HG03342 (cell line): ENCODE data around the gene RAPSN.

Experiments used
- ATAC-seq: cut with Tn5 transposase; IDR thresholded peaks from one replicate; pipeline ENCODE4 v1.9.1; 2021; ENCODE audit warnings: mild to moderate bottlenecking, moderate library complexity; ENCODE audit not compliant: unreplicated experiment

RAPSN gene

DNA sequence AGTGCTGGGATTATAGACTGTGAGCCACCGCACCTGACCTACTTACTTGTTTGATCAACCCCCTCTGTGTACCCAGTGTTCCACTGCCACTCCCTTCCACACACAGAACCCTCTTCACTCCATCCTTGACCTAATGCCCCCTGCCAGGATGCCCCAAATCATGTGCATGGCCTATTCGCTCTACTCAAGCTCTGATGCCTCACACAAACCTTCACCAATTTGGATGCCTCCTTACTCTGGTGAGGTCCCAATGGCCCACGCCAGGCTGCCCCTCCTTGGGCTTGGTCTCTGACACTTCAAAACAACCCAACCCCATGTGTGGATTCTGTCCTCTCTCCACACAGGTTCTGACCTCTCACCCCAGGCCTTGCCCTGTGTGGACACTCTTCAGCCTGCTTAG lies 13.2 kb downstream of the RAPSN start:
- ATAC-seq = no peak

DNA sequence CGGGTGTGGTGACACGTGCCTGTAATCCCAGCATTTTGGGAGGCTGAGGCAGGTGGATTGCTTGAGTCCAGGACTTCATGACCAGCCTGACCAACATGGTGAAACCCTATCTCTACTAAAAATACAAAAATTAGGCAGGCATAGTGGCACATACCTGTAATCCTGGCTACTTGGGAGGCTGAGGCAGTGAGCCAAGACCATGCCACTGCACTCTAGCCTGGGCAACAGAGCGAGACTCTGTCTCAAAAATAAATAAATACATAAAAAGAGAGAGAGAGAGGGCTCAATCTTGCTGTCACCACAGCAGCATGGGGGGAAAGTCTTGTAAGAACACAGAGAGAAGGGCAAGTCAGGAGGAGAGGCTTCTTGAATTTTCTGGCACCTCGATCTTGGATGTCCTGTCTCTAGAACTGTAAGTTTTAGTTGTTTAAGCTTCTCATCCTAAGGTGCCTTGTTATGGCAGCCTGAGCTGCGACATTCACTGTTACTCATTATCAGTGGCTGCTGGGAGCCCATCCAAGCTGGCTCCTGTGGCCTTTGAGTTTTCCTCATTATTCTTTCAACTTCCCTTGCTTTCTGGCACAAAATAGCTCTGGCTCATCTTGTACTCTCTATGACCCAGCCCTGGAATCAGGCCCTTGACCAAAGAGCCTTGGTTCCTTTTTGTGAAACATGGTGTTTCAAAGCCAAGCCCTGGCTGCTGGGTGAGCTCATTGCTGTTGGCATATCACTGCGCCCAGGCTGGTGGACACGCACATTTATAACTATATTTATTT lies 14.7 kb downstream of the RAPSN start:
- no peak for ATAC-seq

DNA sequence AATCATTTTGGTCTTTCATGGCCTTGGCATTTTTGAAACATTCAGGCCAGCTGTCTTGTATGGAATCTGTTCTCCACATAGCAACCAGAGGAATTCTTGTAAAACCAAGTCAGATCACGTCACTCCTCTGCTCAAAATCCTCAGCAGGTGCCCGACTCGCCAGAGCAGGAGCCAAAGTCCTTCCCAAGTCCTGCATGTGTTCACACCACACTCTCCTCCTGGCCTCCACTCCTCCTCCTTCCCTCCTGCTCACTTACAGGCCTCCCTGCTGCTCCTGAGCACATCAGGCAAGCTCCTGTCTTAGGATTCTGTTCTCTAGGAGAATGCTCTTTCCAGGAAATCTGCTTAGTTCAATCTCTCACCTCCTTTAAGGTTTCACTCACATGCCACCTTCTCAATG lies 15.8 kb downstream of the RAPSN start:
- no peak for ATAC-seq

DNA sequence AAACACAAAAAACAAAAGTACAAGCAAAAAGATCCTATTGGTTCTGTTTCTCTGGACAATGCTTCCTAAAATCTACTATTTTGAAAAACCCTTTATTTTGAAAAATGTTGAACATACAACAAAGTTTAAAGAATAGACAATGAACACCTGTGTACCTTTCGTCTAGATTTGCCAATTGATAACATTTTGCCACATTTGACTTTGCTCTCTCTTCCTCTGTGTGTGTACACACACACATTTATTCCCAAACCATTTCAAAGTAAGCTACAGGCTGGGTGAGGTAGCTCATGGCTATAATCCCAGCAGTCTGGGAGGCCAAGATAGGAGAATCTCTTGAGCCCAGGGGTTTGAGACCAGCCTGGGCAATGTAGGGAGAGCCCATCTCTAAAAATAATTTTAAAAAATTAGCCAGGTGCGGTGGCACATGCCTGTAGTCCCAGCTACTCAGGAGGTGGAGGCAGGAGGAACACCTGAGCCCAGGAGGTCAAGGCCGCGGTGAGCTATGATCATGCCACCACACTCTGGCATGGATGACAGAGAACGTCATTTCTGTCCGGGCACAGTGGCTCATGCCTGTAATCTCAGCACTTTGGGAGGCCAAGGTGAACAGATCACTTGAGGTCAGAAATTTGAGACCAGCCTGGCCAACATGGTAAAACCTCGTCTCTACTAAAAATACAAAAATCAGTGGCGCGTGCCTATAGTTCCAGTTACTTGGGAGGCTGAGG lies 17.4 kb downstream of the RAPSN start:
- ATAC-seq = no peak

DNA sequence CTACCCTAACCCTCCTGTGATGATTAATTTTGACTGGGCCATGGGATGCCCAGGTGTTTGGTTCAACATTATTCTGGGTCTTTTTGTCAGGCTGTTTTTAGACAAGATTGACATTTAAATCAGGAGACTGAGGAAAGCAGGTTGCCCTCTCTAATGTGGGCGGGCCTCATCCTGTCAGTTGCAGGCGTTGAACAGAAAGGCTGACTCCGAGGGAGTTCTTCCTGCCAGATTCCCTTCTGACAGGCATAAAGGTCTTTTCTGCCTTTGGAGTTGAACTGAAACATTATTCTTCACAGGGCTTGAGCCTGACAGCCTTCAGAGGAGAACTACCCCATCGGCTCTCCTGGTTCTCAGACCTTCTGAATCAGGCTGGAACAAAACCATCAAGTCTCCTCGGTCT lies 18.4 kb downstream of the RAPSN start:
- no peak for ATAC-seq

DNA sequence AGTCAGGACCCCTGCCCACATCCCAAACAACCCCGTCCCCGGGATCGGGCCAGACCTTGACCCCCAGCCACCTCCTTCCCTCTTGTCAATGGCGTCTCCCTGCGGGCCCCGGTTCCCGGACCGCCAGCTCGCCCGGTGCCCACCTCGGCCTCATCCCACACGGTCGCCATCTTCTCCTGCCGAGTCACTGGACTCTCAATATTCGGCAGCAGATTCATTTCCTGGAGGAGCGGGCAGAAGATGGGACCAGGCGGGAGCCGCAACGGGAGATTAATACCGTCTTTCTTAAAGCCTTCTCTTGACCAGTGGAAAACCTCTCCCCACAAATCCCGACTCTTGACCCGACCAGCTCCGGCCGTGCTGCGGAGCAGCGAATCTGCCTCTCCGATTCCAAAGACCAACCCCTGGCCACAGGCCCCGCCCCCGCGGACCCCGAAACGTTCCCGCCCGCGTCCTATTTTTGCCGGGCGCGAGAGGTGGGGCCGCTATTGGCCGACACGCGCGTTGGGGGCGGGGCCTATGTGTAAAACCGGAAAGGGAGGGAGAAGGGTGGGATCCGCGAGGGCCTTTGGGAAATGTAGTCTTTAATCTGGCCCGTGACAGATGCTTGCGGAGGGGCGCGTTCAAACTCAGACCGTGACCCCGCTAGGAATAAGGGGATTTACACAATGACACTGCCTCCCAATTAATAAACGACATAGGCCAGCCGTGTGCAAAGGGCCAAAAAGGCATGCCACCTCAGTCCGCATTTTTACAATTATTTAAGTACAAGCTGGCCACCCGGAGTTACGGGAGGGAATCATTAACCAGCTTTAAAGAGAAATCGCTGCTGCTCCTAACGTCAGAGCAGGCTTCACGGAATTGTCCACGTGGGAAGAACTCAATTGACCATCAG lies 22.6 kb downstream of the RAPSN start, which contains the start of gene PSMC3:
PSMC3 (minus strand) TSS at position 378 of the 895 bp plus-strand sequence; CDS start at position 218, 160 bp downstream.
- peak; percentile 93 for ATAC-seq

DNA sequence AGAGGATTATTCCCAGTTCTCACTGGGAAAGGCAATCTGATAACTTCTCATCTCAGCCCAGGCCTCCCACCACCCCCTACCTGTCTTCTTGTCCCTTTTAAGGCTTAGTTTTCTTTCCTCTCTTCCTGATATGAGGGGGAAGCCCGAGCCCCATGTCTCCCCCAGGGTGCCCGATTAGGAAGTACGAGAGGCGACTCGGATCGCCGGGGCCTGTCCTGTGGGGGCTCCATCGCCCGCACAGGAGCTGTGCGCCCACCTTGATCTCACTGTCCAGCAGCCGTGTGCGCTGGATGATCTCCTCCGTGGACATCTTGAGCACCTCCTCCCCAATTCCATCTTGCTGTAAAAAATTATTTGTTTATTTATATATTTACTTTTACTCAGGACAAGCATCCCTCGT lies 23.3 kb downstream of the RAPSN start:
- ATAC-seq = no peak

DNA sequence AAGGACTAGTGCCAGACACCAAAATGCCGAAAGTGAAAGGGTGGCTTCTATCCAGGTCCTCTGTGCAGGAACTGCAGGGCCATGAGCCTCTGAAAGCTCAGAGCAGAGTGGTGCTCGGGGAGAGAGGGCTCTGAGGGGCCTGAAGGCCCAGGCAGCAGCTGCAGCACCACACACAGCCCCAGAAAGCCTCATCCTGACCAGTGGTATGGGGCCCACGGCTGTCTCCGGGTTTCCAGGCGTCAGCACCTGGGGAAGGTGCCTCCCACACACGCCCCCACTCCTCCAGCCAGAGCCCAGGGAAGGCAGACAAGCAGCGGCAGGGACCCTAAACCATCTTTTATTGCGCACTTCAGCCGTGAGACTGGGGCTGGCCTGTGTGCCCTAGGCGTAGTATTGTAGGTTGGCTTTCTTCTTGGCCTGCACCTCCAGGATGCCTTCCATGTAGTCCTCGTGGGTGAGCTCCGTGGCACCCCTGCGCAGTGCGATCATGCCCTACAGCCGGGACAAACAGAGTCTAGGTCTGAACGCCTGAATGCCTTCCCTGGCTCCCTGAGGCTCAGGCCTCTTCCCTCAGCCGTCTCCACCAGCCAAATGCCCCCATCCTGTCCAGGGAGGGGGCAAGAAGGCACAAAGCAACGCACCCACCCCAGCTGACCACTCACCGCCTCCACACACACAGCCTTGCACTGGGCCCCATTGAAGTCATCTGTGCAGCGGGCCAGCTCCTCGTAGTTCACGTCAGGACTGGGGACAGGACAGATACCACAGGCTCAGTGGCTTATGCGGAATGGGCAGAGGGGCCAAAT lies 30.3 kb downstream of the RAPSN start:
- ATAC-seq = no peak

DNA sequence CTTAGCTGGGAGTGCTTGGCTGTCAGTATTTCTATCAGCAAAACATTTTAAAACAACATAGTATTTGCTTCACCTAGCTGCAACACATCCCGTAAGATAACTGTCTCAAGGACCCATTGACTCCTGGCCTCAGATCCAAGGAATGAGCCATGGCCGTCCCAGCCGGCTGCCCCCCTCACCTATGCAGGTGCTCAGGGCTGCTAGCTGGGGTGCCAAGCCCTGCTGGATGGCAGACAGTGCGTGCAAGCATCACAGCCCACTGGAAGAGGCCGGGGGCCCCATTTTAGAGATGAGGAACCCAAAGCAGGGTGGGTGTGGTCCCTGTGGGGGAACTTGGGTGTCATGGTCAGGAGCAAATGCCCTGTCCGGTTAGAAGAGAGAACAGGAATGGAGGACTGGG lies 31.2 kb downstream of the RAPSN start:
- no peak for ATAC-seq

DNA sequence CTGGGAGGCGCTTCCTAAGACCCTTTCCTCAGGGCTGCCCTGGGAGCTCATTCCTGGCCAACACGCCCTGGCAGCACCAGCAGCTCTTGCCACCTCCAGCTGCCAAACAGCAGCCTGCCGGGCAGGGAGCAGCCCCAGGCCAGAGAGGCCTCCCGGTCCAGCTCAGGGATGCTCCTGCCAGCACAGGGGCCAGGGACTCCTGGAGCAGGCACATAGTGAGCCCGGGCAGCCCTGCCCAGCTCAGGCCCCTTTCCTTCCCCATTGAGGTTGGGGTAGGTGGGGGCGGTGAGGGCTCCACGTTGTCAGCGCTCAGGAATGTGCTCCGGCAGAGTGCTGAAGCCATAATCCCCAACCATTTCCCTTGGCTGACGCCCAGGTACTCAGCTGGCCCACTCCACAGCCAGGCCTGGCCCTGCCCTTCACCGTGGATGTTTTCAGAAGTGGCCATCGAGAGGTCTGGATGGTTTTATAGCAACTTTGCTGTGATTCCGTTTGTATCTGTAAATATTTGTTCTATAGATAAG lies 32.9 kb downstream of the RAPSN start:
- ATAC-seq = no peak

DNA sequence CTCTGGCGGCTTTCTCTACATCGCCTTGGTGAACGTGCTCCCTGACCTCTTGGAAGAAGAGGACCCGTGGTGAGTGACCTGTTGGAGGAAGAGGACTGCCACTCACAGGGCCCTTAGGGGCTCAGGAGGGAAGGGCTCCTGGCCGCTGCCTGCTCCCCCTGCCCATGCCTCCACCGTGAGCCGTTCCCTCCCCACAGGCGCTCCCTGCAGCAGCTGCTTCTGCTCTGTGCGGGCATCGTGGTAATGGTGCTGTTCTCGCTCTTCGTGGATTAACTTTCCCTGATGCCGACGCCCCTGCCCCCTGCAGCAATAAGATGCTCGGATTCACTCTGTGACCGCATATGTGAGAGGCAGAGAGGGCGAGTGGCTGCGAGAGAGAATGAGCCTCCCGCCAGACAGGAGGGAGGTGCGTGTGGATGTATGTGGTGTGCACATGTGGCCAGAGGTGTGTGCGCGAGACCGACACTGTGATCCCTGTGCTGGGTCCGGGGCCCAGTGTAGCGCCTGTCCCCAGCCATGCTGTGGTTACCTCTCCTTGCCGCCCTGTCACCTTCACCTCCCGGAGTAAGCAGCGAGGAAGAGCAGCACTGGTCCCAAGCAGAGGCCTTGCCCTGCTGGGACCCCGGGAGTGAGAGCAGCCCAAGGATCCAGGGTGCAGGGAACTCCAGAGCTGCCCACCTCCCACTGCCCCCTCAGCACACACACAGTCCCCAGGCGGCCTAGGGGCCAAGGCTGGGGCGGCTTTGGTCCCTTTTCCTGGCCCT lies 33.7 kb downstream of the RAPSN start:
- no peak for ATAC-seq

DNA sequence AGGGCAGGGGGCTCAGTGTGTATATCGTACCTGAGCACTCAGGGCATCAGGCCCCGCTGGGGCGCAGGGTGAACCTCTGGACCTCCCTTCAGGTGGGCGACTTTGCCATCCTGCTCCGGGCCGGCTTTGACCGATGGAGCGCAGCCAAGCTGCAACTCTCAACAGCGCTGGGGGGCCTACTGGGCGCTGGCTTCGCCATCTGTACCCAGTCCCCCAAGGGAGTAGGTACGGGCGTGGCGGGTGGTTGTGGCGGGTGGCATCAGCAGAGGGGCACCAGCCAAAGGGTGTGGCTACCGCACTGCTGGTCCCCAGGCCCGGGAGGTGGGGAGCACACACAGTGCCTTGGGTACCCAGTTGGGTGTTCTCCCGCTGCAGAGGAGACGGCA lies 34.3 kb downstream of the RAPSN start:
- no peak for ATAC-seq

DNA sequence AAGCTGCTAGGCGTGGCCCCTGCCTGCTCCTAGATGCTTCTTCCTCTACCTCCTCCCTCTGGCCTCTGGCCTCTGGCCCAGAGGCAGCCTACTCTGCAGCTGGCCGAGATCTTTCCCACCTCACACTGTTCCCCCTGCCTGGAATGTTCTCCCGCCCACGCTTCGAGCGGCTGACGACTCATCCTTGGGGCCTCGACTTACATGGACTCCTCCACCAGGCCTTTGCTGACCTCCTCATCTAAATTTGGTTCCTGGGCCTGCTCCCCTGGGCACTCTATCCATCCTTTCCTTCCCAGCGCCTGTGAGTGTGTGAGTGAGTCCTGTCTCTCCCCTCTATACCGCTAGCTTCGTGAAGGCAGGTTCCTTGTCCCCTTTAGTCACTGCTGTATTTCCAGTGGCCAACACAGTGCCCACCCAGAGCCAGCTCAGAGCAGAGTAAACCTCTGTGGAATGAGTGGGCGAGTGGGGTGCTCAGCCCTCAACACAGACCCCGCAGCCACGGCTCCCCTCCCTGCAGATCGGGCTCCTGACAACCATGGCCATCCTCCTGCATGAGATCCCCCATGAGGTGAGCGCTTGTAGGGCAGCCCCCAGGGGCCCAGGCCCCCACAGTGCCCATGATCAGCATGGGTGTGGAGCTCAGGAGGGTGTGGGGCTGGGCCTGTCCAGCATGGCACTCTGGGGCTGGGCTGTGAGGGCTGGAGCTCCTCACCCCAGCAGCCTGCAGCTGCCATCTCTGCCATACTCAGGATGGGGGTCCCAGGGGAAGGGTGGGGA lies 34.8 kb downstream of the RAPSN start:
- ATAC-seq = no peak

DNA sequence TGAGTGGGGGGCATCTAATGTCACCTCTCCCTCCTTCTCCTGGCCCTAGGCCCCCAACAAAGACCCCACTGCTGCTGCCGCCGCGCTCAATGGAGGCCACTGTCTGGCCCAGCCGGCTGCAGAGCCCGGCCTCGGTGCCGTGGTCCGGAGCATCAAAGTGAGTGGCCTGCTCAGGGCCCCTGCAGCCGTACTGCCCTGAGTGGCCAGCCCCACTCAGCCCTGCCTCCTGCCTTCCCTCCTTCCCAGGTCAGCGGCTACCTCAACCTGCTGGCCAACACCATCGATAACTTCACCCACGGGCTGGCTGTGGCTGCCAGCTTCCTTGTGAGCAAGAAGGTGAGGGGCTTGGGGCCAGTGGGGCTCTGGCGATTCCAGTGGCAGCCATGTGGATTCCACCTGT lies 35.6 kb downstream of the RAPSN start:
- ATAC-seq = no peak

DNA sequence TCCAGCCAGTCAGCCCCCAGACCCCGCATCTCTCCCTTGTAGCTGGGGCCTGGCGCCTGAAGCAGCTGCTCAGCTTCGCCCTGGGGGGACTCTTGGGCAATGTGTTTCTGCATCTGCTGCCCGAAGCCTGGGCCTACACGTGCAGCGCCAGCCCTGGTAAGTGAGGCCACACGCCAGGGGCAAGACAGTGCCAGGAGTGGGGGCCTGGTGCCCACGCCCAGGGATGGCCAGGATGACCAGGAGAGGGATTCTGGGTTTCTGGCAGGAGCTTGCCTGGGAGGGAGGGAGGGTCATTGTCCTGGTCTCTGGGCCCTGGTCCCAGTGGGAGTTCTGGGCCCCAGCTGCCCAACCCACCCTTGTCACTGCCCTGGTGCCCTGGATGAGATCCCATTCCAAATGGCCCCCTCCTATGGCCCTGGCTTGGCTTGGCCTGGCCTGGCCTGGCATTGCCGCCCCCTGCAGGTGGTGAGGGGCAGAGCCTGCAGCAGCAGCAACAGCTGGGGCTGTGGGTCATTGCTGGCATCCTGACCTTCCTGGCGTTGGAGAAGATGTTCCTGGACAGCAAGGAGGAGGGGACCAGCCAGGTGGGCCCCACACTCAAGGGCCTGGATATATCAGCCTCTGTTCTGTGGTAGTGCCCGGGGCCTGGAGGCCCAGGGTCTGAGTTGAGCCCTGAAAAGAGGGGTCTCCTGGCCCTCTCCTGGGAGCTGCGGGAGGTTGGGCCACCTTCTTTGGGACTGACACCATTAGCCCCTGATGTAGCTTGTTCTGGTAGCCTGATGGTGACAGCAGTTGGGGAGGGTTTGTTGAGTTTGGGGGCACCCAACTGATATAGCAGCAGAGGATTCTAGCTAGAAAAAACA lies 36.8 kb downstream of the RAPSN start:
- no peak for ATAC-seq

DNA sequence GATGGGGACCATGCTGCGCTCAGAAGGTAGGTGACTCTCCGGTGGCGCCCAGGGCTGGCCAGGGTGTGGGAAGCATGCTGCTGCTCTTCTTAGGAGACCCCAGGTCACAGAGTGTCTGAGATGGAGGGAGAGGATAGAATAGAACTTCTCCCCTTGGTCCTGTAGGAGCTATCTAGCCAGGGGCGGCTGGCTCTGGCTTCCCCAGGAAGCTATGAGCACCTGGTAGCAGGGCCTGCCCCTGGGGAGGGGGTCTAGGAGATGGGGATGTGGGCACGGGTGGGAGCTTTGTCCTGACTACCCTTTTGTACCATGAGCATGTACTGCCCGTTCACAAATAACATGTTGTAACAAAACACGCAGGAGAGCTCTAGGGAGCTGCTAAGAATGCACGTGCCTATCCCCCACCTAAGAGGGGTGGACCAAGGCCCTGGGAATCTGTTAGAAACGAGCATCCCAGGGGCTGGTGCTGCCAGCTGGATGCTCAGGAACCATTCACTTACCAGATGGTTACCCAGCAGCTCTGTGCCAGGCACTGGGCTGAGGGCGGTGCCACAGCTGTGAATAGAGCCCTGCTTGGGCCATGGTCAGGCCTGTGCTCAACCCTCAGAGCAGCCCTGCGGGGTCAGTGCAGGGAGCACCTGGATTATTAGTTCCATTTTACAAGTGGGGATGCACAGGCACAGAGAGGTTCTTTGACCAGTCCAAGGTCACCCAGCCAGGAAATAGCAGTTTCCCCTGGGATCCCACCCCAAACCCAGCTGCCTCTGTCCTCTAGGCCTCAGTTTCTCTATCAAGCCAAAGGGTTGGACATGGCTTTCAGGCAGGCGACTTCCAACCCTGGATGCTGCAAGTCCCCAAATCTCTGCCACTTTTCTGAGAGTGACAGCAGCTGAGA lies 38.3 kb downstream of the RAPSN start:
- ATAC-seq = no peak
